Body of pancreas (tissue), 4 donors: Measurements from ENCODE around the gene SDHC. TPM values are rescaled to one million over a fixed set of nuclear protein-coding genes. Genes with fewer than 3 reads are reported as not detected.

Experiments
- ATAC-seq: fragments of 150-250 bp; one replicate; pipeline ENCODE4 v1.9.1; 2016
- DNase-seq, 4 donors: peaks; one replicate each; pipeline ENCODE4 v3.0.0-alpha.2; 2019
- H3K27ac ChIP-seq, 4 donors: fragments of 200-600 bp; sonication (generic); 1 replicate in 3 of 4; 2 replicates in 1 of 4; pipeline versions ENCODE4 v1.5.1 to v1.6.1; 2016 to 2019; ENCODE audit warnings: mild to moderate bottlenecking in 1 of 4, mixed read lengths in 1 of 4, moderate library complexity in 1 of 4
- H3K27me3 ChIP-seq, 2 donors: fragments of 200-600 bp; sonication (generic); one replicate each; pipeline ENCODE4 v1.6.0; 2016; ENCODE audit warnings: mild to moderate bottlenecking in 1 of 2
- H3K36me3 ChIP-seq, 2 donors: fragments of 200-600 bp; sonication (generic); replicated peaks in 1 of 2; 2 replicates each; pipeline ENCODE4 v1.5.1; 2016; ENCODE audit warnings: low read depth in 2 of 2; ENCODE audit not compliant: insufficient read depth in 1 of 2
- H3K4me1 ChIP-seq: fragments of 200-600 bp; sonication (generic); one replicate; pipeline ENCODE4 v1.6.0; 2016
- H3K4me3 ChIP-seq, 2 donors: fragments of 200-600 bp; sonication (generic); 1 replicate in 1 of 2; 2 replicates in 1 of 2; pipeline ENCODE4 v1.5.1; 2016 to 2019
- H3K9me3 ChIP-seq, 3 donors: fragments of 200-600 bp; sonication (generic); 1 replicate in 2 of 3; 2 replicates in 1 of 3; pipeline ENCODE4 v1.5.1; 2016
- CTCF ChIP-seq, 7 experiments: fragments of 450-650 bp in 4 of 7; fragments of 200-600 bp in 3 of 7; sonication (generic) in 3 of 7; IDR thresholded peaks; one replicate each; pipeline ENCODE4 v1.5.1; 2016 to 2019; ENCODE audit warnings: antibody characterized with exemption in 7 of 7
- POLR2A ChIP-seq, 3 donors: fragments of 450-650 bp; IDR thresholded peaks; one replicate each; pipeline ENCODE4 v1.6.1; 2016; ENCODE audit warnings: antibody characterized with exemption in 3 of 3, mild to moderate bottlenecking in 2 of 3
- WGBS, 2 donors: methylation state at CpG; one replicate each; pipeline ENCODE4 v1.1.5; 2017; 5-methylcytosine and 5-hydroxymethylcytosine counted together
- intact Hi-C: fragments of 100-400 bp; cut with DNase I; formaldehyde crosslinking; loops from one replicate; pipeline ENCODE4 v1.15.1; 2023
- total RNA-seq, 2 donors: library from RNA; depleted of rRNA; stranded (reverse); fragments of >200 nt; gene quantifications; one replicate each; pipeline ENCODE4 v1.1.0, GENCODE V29; 2016

The SDHC gene
- total RNA-seq, 2 donors from 2014 or later, result 22.7 to 26.2 TPM

DNA sequence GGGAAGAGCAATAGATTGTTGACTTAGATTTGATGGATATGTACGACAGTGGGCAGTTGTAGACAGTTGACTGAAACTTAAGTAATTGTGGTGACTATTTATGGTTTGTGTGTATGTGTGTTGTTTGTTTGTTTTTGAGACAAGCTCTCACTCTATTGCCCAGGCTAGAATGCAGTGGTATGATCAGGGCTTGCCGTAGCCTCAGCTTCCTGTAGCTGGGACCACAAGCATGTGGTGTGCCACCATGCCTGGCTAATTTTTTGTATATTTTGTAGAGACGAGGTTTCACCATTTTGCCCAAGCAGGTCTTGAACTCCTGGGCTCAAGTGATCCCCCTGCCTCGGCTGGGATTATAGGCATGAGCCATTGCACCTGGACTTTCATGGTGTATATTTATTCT, 9.8 kb downstream of the SDHC start:
- H3K27ac ChIP-seq, result no peak overlapping the region
- intact Hi-C loops, result no loop called here
- H3K27me3 ChIP-seq, result no peaks in the 10 kb centered on the region
- H3K4me1 ChIP-seq, result peaks cover 6% of the 10 kb centered on the region
- DNase-seq (no peak), ATAC-seq (no peak)
- no peak for TF ChIP-seq CTCF (IDR thresholded peaks at IDR 0.05)
- TF ChIP-seq POLR2A (IDR thresholded peaks at IDR 0.05), result no peak
- no peak overlapping the region for H3K4me3 ChIP-seq
- no peaks in the 10 kb centered on the region for H3K9me3 ChIP-seq
- H3K36me3 ChIP-seq, result peaks cover 0 to 7% of the 10 kb centered on the region in 2 donors
- WGBS, 2 donors, result 83 to 85% methylated on average over 4 of the region's 4 CpGs

DNA sequence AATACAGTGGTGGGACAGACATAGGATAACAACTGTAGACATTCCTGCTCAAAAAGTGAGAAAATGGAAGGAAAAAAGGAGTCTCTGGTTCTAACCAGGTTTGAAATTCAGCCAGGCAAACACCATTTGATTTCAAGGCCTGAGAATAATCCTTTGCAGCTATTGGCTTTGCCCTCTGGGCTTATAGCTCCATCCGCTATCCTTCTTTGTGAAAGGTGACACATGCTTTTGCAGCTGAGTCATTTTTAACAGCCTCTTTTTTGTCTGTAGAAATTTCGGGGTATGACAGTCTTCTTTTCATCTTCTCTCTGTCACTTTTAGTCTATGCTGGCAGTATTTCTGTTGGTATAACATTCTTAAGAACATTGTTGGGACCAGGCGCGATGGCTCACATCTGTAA, 16.2 kb downstream of the SDHC start:
- Histone ChIP-seq H3K27me3 (no peaks in the 10 kb centered on the region), H3K36me3 (peaks cover 0 to 19% of the 10 kb centered on the region in 2 donors), H3K27ac (no peak overlapping the region), H3K4me3 (no peak overlapping the region), H3K9me3 (no peaks in the 10 kb centered on the region), H3K4me1 (no peaks in the 10 kb centered on the region)
- WGBS, 2 donors, result 74 to 79% methylated on average over 4 of the region's 4 CpGs
- DNase-seq, result no peak
- TF ChIP-seq CTCF (IDR thresholded peaks at IDR 0.05), result no peak
- no peak for TF ChIP-seq POLR2A (IDR thresholded peaks at IDR 0.05)
- ATAC-seq, result no peak
- intact Hi-C loops, result no loop called here

DNA sequence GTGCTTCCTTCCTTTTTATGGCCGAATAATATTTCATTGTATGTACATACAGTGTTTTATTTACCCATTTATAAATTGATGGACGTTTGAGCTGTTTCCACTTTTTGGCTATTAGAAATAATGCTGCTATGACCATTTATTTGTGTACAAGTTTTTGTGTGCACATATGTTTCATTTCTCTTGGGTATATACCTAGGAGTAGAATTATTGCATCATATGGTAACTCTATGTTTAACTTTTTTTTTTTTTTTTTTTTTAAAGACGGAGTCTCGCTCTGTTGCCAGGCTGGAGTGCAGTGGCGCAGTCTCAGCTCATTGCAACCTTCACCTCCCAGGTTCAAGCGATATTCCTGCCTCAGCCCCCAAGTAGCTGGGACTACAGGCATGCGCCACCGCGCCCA, 19.0 kb downstream of the SDHC start:
- no peaks in the 10 kb centered on the region for H3K9me3 ChIP-seq
- intact Hi-C loops, result no loop called here
- H3K4me1 ChIP-seq, result no peaks in the 10 kb centered on the region
- H3K27ac ChIP-seq, result no peak overlapping the region
- H3K4me3 ChIP-seq, result no peak overlapping the region
- 92 to 93% methylated on average over 9 of the region's 9 CpGs for WGBS, 2 donors
- no peak for ATAC-seq
- TF ChIP-seq CTCF (IDR thresholded peaks at IDR 0.05), result no peak
- TF ChIP-seq POLR2A (IDR thresholded peaks at IDR 0.05), result no peak
- DNase-seq, result no peak
- no peaks in the 10 kb centered on the region for H3K27me3 ChIP-seq
- H3K36me3 ChIP-seq, result peaks cover 0 to 19% of the 10 kb centered on the region in 2 donors

DNA sequence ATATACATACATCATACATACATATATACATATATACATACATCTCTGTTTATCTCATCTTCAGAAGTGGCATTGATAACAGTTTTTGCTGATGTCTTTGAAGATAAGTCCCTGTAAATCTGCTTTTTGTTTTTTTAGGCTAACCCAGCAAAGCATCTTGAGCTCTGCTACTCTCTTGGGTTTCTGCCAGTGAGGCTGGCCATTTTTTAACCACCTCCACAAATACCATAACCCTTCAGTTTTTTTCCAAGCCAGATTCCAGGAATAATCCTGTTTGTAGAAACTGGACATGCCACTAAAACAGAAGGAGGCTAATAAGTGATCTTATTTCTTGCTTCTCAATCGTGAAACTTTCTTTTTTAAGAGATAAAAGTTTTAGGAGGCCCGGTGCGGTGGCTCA, 21.6 kb downstream of the SDHC start:
- Histone ChIP-seq H3K36me3 (peaks cover 3 to 16% of the 10 kb centered on the region in 2 donors), H3K4me3 (no peak overlapping the region), H3K4me1 (no peaks in the 10 kb centered on the region), H3K27ac (no peak overlapping the region), H3K9me3 (no peaks in the 10 kb centered on the region), H3K27me3 (no peaks in the 10 kb centered on the region)
- WGBS, 2 donors, result 71% methylated on average over 3 of the region's 3 CpGs
- TF ChIP-seq CTCF (IDR thresholded peaks at IDR 0.05) (no peak), POLR2A (IDR thresholded peaks at IDR 0.05) (no peak)
- ATAC-seq (no peak), DNase-seq (no peak)
- intact Hi-C loops, result no loop called here

DNA sequence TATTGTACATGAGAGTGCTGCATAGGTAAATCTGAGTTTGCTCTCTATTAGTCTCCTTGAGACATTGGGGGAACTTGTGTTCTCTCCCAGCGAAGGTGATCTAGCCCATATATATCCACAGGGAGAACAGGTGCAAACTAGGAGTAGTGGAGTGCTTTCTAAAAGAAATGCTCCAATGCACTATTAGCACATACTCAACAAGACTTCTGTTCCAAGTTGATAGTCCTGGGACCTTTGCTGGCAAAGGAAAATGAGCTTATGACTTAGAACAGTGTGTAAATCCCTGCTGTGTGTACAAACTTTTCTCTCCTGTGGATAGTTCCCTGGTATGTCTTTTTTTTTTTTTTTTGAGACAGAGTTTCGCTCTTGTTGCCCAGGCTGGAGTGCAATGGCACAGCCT, 28.0 kb downstream of the SDHC start:
- Histone ChIP-seq H3K4me3 (no peak overlapping the region), H3K27ac (no peak overlapping the region), H3K27me3 (no peaks in the 10 kb centered on the region), H3K4me1 (no peaks in the 10 kb centered on the region), H3K36me3 (peaks cover 10 to 14% of the 10 kb centered on the region in 2 donors), H3K9me3 (no peaks in the 10 kb centered on the region)
- DNase-seq (no peak), ATAC-seq (no peak)
- TF ChIP-seq CTCF (IDR thresholded peaks at IDR 0.05) (no peak), POLR2A (IDR thresholded peaks at IDR 0.05) (no peak)
- intact Hi-C loops, result no loop called here
- 100% methylated on average over 2 of the region's 2 CpGs for WGBS, 2 donors
